NCI-H510A treated with DMSO at 0.1 percent for 48 hours (cell line): ENCODE measurements around the gene F10.

ENCODE experiments used
- DNase-seq: peaks from one replicate; lab custom pipeline; 2025; lab: John Stamatoyannopoulos, UW

F10 gene

DNA sequence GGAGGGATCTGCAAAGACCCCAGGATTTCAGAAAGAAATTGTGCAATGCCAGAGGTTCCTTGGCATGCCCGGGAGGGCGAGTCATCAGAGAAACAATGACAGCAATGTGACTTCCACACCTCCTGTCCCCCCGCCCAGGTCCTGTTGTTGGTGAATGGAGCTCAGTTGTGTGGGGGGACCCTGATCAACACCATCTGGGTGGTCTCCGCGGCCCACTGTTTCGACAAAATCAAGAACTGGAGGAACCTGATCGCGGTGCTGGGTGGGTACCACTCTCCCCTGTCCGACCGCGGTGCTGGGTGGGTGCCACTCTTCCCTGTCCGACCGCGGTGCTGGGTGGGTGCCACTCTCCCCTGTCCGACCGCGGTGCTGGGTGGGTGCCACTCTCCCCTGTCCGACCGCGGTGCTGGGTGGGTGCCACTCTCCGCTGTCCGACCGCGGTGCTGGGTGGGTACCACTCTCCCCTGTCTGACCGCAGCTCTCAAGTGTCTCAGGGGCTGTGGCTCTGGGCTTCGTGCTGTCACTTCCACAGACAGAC lies 5.2 kb upstream of the F10 start:
- DNase-seq: no peak

DNA sequence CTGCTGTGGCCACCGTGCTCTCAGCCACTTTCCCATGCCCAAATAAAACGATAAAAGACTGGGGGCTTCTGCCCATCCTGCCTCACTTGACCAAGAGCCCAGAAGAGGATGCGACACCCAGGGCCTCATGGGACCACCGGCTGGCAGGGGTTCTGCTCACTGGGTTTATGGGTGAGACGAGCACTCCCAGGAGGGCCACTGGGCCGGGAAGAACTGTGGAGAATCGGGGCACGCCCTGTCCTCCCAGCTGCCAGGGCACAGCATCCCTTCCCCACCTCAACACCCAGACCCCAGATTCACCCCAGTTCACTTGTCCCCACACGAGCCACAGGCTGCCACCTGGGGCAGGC lies 4.7 kb upstream of the F10 start:
- DNase-seq: no peak

DNA sequence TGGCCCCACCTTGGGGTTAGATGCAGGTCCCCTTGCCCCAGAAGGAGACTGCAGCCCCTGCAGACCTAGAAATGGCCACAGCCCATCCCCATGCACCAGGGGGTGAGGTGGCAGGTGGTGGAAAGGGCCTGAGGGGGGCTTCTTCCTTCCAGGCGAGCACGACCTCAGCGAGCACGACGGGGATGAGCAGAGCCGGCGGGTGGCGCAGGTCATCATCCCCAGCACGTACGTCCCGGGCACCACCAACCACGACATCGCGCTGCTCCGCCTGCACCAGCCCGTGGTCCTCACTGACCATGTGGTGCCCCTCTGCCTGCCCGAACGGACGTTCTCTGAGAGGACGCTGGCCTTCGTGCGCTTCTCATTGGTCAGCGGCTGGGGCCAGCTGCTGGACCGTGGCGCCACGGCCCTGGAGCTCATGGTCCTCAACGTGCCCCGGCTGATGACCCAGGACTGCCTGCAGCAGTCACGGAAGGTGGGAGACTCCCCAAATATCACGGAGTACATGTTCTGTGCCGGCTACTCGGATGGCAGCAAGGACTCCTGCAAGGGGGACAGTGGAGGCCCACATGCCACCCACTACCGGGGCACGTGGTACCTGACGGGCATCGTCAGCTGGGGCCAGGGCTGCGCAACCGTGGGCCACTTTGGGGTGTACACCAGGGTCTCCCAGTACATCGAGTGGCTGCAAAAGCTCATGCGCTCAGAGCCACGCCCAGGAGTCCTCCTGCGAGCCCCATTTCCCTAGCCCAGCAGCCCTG lies 4.2 kb upstream of the F10 start:
- DNase-seq: no peak

DNA sequence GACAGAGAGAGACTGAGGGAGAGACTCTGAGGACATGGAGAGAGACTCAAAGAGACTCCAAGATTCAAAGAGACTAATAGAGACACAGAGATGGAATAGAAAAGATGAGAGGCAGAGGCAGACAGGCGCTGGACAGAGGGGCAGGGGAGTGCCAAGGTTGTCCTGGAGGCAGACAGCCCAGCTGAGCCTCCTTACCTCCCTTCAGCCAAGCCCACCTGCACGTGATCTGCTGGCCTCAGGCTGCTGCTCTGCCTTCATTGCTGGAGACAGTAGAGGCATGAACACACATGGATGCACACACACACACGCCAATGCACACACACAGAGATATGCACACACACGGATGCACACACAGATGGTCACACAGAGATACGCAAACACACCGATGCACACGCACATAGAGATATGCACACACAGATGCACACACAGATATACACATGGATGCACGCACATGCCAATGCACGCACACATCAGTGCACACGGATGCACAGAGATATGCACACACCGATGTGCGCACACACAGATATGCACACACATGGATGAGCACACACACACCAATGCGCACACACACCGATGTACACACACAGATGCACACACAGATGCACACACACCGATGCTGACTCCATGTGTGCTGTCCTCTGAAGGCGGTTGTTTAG lies 3.3 kb upstream of the F10 start:
- no peak for DNase-seq

DNA sequence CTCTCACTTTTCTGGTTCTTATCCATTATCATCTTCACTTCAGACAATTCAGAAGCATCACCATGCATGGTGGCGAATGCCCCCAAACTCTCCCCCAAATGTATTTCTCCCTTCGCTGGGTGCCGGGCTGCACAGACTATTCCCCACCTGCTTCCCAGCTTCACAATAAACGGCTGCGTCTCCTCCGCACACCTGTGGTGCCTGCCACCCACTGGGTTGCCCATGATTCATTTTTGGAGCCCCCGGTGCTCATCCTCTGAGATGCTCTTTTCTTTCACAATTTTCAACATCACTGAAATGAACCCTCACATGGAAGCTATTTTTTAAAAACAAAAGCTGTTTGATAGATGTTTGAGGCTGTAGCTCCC lies 2.8 kb upstream of the F10 start:
- no peak for DNase-seq

DNA sequence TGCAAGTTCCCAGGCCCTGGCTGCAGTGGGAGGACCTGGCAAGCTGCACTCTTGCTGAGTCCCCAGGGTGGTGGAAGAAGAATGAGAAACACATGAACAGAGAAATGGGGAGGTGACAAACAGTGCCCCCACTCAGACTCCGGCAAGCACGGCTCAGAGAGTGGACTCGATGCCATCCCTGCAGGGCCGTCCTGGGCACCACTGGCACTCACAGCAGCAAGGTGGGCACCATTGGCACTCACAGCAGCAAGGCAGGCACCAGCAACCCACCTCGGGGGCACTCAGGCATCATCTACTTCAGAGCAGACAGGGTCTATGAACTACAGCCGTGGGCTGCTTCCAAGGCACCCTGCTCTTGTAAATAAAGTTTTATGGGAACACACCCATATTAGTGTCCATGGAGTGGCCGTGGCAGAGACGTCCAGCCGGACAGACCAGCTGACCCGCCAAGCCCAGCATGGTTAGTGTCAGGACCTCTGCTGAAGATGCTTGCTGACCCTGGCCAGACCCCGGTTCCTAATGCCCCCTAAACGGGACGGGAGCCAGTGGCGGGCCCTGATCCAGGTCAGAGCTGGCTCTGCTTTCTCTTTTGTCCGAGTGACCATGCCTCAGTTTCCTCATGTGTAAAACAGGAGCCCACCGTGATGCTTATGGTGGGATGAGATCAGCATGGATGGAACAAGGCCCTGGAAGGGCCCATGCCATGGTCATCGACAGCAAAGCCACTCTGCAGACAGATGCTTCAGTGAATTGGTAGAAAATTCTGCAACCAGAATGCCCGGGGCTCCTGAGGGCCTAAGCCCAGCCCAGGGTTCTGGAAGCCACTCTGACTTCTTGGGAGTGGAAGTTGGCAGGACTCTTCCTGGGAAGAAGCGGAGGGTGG lies 2.1 kb upstream of the F10 start:
- no peak for DNase-seq

DNA sequence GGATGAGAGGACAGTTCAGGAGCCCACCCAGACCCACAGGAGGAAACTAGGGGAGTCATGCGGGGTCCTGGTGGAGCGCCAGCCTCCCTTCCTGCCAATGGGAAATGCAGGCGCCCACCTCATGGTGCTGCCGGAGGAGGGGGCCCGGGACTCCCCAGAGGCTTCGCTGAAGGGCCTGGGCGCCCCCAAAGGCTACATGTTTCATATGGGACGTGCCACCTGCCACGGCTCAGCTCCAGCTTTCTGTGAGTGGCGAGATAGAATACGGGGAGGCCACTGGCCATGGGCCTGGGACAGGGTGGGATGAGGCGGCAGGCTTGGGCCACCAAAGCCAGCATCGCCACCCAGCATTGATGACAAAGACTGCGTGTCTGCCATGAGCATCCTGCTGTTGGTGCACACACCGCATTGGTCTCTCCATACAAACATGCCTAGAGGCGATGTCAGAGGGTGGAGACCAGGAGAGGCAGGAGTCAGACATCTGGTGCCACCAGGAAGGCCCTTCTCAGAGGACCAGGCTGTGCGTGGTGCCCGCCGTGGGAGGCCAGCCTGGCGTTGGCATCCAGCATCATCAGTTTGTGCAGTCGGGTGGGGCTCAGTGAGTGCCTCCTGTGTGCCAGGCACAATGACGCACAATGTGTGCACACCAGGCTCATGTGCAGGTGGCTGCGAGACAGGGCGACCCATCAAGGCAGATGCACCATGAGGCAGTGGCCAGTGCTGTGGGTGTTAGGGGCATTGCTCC lies 1.2 kb upstream of the F10 start:
- no peak for DNase-seq

DNA sequence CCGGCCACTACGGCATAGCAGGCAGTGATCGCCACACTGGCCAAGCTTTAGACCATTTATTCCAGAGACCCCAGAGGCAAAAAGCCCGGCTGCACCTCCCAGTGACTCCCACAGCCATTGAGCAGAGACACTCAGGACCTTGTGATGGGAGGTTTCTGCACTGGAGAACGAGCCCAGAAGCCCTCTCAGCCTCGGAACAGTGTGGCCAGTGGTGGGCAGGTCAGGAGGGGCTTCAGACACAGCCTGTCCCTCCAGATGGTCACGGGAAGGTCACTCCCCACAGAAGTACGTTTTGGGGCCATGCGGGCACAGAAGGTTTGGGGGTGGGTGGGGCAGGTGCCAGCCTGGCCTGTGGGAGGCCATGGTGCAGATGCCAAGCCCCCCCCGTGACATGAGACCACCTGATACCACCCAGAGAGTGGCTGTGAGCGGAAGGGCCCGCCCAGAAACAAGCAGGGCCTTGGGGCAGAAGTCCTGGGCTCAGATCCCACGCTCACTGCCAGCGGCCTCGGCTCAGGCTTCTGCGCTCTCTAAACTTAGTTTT lies 599 bp upstream of the F10 start:
- no peak for DNase-seq

DNA sequence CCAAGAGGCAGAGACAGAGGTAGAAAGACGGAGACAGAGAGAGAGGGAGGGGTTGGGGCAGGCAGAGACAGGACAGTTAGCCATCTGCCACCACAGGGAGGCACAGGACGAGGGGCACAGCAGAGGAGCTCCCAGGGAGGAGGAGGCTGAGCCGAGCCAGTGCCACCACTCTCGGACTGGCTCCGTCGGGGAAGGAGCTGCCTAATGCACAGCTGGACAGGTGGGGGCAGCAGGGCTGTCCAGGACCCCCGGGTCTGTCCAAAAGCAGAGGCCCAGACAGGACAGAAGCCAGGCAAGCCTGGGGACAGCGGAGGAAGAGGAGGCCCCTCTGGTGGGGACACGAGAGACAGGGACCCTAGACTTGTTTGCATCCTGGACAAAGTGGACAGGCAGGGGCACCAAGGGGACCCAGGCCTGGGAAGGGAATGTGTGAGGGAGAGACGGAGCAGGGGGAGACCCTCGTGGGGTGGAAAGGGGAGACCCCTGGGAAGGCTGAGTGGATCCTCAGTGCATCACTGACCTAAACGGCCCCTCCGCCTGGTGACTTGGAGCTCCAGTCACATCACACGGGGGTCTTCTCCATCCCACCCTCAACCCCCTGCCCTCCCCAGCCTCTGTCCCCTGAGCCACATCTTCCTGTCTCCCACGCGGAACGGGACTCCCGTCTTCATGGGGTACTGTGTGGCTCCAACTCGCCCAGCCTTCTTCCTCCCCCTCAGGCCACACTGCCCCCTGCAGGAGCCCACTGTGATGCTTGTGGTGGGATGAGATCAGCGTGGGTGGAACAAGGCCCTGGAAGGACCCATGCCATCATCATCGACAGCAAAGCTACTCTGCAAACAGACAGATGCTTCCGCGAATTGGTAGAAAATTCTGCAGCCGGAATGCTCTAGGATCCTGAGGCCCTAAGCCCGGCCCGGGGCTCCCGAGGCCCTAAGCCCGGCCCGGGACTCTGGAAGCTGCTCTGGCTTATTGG lies 915 bp downstream of the F10 start:
- no peak for DNase-seq

DNA sequence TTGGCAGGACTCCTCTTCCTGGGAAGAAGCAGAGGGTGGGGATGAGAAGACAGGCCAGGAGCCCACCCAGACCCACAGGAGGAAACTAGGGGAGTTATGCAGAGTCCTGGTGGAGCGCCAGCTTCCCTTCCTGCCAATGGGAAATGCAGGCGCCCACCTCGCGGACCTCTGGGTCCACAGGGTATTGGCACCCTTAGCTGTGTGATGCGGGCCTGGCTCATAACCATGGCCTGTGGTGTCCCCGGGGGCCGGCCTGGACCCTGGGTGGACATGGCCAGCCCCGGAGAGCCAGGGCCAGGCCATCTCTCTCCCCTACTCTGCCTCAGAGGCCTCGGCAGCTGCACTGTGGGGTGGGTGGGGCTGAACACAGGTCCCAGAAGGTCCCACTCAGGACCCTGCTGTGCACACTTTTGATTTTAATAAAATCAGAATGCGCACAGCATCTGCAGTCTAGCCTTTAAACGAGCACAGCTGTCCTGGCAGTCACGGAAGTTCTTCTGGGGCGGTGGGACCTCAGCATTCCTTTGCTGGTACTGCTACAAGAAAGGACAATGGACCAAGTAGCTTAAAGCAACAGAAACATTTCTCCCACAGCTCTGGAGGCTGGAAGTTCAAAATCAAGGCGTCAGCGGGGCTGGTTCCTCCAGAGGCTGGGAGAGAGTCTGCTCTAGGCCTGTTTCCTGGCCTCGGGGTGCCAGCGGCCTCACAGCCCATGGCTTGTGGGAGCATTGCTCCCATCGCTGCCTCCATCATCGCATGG lies 1.8 kb downstream of the F10 start:
- DNase-seq: no peak

DNA sequence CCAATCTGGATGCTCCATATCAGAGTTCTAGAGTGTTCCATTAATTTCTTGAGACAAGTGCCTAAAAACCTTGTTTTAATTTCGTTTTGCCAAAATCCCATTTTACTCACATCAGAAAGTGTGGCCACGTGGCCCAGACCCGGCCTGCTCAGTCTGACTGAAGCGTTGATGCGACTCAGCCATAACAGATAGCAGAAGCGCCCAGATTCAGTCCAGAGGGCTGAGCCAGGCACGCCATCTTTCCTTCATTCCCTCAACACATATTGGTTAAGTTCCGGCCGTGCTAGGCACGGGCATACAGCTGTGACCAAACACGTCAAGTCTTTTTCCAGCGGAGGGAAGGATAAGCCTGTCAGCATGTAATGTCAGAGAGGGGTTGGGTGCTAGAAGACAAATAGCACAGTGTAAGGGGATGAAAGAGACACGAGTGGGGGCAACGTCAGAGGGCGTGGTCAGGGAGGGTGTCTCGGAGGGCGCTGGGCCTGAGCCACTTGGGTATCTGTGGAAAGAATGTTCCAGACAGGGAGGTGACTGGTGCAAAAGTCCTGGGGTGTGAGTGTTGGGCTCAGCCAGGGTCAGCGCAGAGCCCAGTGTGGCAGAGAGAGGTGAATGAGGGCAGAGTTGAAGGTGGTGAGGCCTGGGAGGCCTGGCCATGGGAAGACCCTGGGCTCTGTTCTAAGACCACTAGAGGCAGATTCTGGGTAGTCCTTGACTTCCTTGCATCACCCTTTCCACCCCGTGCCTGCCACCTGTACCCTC lies 3.1 kb downstream of the F10 start:
- DNase-seq: no peak

DNA sequence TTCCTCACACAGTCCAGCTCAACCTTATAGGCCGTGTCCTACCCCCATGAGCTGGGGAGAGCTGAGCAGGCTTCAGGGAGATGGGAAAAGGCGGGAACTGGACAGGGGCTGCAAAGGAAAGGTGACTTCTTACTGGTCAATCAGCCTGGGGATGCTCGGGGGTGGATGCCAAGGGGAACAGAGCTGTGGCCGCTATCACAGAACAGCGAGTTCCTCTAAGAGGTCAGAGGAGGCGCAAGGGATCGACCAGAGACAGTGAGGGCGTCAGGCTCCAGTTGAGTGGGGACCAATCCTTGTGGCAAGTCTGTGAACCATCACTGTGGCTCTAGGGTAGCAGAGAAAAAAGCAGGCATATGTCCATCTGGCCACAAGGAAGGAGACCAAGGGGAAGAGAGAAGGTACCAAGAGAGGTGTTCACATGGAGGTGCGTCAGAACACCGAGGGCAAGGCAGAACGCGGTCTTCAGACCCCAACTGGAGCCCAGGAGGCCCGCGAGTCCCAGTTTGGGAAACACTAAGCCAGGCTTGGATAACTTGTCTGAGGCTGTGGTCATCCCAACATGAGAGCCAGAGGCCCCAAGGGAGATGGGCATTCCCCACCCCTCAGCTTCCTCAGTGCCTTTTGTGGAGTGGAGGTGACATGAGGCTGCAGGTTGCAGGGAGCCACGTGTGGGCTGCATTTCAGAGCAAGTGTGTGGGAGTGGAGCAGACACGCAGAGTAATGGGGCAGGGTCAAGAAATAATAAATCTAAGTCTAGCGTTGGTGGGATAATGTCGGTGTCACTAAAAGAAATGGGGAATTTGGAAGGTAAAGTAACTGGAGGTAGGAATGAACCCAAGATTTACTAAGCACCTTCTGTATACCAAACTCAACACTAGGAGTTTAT lies 3.9 kb downstream of the F10 start:
- DNase-seq: no peak

DNA sequence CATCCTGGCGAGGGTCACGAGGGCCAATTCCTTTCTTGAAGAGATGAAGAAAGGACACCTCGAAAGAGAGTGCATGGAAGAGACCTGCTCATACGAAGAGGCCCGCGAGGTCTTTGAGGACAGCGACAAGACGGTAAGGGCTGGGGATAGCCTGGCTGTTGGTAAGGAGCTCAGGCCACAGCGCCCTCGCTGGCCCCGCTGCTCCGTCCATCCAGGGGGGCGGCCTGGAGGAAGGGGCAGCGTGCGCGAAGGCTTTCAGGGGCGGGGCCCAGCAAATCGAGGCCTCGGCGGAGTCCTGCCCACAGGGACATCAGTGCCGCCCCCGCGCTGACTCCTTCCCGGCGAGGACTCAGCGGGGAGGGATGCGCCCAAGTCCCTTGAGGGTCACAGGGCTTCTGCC lies 6.9 kb downstream of the F10 start:
- no peak for DNase-seq

DNA sequence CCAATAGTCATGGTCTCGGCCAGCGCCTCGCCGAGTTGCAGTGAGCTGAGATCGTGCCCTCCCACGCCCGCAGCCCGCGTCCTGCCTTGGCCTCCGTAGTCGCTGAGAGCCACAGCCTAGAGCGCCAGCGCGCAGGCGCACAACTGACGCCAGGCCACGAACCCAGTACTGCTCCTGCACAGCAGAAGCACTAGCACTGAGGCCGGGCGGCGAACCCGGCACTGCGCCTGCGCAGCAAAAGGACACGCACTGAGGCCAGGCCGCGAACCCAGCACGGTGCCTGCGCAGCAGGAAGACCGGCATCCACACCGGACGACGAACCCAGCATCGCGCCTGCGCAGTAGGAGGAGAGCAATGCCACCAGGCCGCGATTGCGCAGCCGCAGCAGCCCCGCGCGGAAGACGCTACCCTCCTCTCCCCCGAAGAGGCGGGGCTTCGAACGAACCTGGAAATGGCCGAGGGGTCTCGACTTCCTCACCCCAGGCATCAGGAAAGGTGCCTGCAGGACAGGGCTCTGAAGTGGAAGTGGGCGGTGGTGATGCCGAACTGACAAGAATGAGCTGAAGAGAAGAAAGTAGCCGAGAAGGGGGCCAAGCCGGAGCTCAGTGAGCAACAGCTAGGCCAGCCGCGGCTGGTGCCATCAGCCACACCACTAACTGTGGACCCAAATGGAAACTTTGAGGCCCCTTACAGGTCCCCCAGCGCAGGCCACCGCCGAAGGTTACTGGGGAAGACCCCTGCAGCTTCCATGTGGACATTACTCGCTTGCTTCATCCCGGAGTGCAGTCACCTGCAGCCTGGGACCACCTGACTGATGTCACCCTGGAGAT lies 7.5 kb downstream of the F10 start:
- no peak for DNase-seq

DNA sequence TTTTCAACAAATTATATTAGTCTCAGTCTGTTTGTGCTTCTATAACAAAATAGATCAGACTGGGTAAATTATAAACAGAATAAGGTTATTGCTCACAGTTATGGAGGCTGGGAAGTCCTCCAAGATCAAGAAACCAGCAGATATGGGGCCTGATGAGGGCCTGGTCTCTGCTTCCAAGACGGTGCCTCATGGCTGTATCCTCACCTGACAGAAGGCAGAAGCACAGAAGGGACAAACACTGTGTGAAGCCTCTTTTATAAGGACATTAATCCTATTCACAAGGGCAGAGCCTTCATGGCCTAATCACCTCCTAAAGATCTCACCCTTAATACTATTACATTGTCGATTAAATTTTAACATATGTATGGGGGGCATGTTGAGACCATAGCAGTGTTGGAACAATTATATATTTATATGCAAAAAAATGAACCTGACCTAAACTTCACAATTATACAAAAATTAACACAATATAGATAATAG lies 12.7 kb downstream of the F10 start:
- no peak for DNase-seq

DNA sequence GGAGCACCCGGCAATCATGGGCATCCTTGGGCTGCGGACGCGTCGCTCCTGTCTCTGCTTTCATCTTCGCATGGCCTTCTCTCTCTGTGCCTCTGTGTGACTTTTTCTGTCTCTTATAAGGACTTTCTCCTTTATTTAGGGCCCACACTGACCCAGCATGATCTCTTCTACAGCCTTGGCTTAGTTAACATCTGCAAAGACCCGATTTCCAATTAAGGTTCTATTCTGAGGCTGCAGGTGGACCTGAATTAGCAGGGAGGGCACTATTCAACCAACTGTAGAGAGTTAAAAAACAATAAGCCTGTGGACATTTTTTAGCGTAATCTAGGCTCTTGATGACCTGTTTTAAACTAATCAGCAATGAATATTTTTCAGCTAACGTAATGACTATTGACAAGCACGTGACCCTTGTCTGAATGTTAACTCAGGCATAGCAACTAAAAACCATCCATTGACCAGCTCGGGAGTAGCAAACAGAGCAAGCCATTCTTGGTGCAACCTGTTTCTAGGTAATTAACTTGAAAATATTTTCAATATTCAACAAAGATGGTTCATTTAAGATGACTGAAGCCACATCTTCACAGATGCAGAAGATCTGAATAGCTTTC lies 15.2 kb downstream of the F10 start:
- no peak for DNase-seq
